Measurements from ENCODE around the gene GRM7.

GRM7 gene

DNA sequence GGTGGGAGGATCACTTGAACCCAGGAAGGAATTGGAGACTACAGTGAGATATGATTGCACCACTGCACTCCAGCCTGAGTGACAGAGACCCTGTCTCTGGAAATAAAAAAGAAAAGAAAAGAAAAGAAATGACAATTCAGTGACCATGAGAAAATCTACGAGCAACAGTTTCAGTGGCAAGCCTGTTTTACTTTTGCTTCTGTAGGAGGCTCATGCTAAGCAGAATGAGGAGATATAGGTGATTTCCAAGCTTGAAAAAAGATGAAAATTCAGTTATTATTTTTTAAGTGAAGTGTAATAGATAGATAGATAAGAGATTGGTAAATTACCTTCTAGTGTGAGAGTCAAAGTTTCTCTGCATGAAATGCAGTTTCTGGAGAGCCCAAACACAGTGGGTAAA, 651.1 kb downstream of the GRM7 start:
- DNase-seq: no peak

DNA sequence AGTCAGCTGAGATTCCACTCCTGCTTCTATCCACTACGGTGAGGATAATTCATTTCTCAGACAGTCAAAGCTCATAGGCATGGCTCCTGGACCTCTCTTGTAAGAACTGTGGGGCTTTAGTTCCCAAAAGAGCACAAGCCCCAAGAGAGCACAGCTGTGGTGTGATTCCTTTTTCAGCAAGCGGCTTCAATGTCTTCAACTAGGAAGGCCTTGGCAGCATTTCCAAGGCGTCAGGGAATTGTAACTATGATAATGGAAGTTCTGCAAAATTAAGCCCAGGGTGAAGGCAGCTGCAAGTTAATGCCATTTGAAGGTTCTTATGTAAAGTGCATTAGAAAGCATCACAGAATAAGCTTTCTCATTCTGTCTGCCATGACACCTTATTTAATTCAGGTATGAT, 657.1 kb downstream of the GRM7 start:
- no peak for DNase-seq

DNA sequence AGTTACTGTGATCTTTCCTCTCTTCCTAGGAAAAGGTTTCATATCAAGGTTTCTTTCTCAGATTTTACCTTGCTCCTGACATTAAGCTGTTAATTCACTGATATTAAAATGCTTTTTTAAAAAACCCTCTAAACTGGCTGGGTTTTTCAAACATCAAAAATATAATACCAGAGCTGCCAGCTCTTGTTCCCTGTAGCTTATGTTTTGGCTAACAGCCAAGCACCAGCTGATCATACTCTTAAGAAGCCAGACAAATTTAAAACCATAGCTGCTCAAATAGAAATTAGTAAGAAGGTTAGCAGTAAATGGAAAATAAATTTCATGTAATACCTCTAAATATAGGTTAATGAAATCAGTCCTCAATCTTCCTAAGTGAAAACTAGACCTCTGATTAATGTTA, 657.5 kb downstream of the GRM7 start:
- DNase-seq: no peak

DNA sequence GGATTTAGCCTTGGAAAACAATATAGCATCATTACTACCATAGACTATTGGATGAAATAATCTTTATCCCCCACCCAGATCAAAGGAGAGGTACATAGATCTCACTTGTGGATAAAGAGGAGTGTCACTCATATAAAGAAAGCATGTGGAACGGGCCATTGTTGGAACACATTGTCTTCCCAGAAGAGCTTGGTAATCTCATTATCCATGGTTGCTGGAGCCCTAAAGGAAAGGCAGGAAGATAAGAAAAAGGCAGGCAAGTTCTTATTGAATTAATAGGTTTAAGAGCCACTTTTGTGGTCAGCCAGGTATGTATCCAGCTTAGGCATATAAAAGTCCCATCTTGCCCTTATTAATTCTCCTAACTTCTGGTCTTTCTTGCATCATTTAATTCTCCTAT, 659.1 kb downstream of the GRM7 start:
- DNase-seq: no peak

DNA sequence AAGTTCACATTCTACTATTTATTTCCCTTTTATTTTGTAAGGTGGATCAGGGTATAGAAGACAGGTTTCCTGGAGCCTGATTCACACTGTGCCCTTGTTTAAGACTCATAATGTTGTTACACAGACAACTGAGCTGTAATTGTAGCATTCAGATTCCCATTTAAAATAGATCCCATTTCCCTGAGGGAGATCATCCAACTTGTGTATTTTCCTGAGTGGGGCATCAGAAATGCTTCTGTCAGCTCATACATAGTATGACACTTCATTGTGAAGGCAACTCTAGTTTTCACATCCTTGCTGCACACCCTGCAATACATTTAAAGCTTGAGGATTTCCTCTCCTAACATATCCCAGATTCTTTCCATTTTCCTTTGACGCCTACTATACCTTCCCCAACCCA, 659.7 kb downstream of the GRM7 start:
- DNase-seq: no peak

DNA sequence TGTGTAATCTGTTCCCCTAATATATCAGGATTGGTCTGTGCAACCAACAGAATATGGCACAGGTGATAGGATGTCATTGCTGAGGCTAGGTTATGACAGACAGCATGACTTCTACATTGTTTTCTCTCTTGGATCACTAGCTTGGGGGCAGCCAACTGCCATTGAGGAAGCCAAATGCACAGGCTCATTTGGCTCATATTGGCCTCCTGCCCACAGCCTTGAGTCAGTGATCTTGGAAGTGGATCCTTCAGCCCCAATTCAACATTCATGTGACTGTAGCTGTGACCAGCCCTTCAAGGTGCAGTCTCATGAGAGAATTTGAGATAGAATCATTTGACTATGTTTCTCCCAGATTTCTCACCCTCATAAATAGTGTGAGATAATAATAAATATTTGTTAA, 675.6 kb downstream of the GRM7 start:
- DNase-seq: no peak

DNA sequence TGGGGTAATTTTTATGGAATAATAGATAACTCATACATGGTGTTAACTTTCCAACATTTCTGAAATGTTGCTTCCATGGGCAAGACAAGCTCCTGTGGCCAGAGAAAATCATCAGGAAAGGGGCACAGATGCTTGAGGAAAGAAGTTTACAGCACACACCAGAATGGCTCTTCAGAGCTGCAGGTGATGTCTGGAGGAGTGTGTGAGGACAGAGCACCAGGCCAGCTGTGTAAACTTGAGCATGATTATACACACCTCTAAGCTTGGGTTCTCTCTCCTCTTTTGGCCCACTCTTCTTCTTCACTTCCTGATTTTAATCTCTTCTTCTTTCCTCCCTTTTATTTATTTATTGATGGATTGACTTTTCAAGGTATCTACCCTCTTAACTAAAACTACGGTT, 676.0 kb downstream of the GRM7 start:
- no peak for DNase-seq

DNA sequence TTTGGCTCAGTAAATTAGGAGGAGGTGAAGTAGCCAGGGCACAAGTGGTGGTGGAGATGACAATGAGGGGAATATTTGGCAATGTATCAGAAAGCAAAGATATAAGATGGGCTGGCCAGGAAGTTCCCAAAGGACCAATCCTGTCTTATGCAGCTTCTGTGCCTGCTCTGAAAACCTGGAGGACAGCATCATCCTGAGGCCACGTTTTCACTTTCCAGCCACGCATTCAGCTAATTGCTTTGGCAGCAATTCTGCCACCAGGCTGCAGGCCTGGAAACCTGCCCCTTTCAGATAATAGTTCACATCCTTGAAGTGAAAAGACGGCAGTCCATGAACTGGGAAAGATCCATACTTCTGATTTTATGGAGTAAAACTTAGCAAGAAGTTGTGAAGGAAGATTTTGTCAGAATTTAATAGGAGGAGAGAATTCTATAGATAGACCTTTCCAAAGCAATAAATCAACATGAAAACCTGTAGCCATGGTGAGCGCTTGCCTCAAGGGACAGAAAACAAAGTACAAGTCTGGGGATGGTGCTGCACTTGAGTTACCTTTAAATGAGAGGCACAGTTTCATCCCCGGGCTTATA, 682.5 kb downstream of the GRM7 start:
- no peak for DNase-seq

DNA sequence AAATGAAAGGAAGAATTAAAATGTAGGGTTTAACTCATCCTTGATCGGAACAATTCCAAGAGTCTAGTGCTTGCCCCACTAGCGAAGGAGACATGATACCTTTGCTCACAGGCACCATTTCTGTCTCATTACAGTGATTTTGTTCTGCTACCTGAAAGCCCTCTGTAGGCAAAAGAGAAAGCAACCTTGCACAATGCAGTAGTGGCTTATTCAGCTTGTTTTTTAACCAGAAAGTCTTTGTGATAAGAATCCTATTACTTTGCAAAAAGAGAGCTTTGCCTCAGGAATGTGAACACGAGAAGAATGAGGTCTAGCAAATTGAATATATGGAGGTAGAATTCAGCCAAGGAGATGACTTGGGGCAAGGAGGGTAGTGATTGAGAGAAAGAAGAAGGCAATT, 684.4 kb downstream of the GRM7 start:
- DNase-seq: no peak

DNA sequence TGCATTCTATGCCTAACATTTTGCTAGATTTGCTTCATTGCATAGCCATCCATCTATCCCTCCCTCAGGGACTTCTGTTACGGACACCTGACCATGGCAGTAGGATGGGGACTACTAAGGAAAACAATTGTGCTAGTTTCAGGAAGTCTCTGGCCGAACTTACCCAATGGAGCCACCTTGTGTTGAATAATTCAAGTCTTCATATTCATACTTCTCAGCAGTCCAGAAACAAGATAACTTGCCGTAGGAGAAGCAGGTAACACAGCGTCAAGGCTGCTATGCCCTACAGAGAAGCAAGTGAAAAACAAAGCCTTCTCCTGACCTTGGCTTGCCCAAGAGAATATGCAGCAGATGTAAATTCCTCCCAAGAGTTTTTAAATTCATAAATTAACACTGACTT, 685.3 kb downstream of the GRM7 start:
- no peak for DNase-seq

DNA sequence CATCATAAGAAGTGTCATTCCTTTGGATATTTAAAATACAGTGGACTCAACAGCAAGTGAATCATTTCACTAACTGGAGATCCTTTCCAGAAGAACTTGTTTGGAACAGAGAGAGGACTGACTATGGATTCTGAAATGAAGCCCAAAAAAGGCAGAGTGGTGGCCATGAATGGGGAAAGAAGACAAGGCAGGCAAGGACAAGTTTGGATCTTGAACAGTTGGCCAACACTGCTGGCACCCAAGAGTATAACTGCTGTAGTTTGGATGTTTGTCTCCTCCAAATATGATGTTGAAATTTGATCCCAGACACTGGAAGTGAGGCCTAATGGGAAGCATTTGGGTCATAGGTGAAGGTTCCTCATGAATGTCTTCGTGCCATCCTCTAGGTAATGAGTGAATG, 686.9 kb downstream of the GRM7 start:
- DNase-seq: no peak

DNA sequence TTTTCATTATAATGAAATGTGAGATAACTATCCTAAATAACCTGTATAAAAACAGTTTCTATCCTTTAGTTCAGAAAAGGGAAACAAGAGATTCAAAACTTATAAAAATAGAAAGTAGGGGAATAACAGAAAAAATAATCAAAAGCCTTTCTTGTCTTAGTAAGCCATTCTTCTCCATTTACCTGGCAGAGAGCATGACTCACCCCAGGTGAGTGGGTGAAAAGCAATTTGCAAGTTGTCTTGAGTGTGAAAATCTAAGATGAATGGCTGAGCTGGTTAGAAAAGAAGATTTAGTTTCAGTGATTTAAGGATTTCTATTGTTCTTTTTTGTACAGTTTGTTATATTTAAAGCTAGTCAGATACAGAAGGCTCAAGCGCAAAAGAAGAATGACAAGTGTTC, 702.0 kb downstream of the GRM7 start:
- DNase-seq: no peak

DNA sequence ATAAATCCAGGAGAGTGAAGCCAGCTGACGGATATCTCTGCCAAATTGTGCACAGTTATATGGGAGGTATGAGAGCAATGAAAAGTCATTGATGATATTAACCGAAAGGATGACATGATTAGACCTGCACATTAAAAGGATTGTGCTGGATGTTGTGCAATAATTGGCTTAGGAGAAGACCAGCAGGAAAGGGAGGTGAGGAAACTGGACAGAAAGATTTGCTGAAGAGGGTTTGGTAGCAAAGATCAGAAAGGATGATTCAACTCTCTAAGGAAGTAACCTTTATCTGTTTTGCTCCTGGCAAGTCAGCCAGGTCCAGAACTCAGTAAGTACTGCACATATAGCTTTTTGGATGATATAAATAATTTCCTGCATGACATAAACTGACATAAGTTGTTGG, 704.7 kb downstream of the GRM7 start:
- DNase-seq: no peak

DNA sequence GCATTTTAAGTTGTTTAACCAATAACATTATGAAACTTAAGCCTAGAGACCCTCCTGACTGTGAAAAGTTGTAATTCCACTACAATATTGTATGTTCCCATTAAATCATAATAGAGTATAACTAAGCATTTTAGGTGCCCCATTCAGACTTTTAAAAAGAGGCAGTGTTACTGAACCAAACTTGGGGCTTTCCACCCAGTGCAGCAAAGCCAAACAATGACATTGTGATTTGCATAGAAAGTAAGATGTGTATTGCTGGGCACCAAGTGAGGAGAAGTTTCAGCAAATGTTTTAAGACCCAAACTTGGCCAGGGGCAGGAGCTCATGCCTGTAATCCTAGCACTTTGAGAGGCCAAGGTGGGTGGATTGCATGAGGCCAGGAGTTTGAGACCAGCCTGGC, 706.2 kb downstream of the GRM7 start:
- DNase-seq: no peak

DNA sequence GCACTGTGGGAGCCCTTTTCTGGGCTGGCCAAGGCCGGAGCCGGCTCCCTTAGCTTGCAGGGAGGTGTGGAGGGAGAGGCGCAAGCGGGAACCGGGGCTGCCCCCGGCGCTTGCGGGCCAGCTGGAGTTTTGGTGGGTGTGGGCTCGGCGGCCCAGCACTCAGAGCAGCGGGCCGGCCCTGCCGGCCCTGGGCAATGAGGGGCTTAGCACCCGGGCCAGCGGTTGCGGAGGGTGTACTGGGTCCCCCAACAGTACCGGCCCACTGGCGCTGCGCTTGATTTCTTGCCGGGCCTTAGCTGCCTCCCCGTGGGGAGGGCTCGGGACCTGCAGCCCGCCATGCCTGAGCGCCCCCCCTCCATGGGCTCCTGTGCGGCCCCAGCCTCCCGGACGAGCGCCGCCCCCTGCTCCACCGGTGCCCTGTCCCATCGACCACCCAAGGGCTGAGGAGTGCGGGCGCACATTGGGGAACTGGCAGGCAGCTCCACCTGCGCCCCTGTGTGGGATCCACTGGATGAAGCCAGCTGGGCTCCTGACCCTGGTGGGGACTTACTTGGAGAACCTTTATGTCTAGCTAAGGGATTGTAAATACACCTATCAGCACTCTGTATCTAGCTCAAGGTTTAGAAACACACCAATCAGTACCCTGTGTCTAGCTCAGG, 707.7 kb downstream of the GRM7 start:
- no peak for DNase-seq

DNA sequence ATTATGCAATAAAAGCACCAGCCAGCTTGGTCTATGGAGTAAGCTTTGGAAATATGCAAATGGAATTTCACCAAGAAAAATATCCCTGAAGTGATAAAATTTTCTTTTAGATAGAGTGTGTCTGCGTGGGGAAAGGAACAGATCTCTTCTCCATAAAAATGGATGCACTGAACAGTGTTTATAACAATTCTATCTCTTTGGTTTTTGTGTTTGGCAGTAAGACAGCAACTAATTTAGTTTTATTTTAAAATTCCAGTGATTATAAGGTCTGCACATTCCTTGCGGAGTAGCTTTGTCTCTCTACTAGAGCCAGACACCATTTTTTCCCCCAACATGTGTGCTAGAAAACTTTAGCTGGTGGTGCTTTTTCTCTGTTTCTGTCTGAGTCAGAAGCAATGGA, 712.4 kb downstream of the GRM7 start:
- DNase-seq: no peak

DNA sequence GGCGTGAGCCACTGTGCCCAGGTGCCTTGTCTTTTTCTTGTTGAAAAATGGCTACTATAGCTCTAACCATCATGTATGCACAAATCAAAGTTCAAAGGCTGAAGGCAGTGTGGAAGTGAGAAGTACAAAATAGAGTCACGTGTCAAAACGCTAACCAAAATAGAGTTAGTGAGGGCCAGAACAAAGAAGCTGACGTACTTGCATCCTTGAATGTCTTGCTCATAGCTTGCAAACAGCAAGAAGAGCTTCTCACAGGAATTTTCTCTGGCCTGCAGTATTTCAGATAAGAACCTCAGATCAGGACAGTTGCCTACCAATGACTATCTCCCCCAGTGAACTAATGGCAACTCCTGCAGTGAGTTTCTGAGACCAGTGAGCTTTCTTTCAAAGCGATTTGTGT, 713.5 kb downstream of the GRM7 start:
- DNase-seq: no peak

DNA sequence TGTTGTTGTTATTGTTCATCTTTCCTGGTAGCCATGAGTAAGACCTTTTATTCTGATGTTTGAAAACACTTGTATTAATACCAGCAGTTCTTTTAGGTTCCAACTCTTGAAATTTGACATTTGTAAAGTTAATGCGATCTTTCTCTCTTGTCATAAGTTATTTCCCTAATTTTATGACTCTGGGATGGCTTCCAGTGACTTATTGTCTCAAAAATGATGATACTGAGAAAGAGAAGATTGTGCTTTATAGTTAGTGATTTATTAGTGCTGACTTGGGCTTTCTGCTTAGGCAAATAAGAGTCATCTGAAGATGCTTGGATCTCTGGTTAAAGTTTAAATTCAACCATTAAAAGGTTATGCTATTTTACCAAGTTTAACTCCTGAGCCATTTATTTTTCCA, 715.2 kb downstream of the GRM7 start:
- no peak for DNase-seq

DNA sequence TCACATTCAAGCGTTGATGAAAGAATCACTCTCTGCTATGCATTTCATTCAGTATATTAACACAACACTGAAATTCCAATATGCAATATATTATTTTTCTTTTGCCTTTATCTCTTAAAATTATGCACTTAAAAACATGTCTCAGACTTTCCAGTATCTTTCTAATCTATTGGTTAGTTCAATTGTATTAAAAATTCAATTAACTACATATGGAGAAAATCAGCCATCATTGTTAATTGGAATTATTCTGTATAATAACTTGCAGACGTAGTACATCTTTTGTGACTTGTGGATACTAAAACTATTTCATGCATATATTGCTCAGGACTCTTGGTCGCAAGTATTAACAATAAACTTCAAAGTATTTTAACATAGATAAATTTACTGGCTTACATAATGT, 715.6 kb downstream of the GRM7 start:
- DNase-seq: no peak

DNA sequence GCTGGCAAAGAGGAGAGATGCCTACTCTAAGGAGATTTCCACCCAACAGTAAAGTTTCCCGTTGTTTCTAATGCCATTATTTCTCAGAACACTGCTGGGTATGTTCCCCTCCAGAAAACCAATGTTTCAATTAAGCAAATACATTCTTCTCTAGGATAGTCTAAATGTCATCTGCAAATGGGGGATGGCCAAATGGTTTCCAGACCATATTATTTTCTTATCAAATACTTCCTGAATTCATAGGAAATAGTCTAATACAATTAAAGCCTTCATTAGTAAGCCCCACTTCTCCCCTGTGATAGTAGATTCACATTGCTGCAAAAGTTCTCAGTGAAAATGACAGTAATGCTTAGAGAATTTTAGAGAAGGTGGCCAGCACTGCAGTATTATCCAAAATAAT, 716.6 kb downstream of the GRM7 start:
- no peak for DNase-seq

DNA sequence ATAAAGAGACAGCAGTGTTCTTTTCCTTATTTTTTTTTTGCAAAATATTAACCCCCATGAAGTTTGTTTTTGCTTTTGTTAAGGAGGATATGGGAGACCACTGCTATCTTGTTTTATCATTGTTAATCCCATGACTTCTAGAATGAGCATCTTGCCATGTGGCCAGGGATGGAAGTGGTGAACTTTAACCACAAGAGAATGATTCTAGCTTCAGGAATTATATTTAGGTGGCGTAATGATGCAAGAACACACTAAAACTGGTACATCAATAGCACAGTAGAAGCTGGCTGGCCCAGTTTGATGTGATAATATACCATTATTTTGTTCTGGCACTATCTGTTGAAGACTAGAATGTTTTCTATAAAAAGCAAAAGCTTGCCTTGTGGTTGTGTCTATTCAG, 720.9 kb downstream of the GRM7 start:
- no peak for DNase-seq

DNA sequence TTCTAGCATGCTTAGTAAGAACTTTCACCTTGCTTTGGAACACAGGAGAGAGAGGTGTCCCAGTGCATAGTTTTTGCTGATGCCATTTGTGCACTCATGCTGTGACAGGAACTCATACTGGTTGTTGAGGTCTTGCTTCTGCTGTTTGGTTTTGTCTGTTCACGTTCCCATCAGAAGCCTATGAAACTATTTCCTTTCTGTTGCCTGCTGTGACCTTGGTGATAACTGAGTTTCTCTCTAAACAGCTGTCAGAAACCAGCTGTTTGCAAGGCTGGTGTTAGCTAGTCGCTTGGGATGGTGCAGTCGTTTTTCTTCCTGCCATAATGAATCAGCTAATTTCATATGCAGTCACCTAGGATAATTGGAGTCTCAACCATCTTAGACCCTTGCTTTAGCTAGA, 724.1 kb downstream of the GRM7 start:
- no peak for DNase-seq

DNA sequence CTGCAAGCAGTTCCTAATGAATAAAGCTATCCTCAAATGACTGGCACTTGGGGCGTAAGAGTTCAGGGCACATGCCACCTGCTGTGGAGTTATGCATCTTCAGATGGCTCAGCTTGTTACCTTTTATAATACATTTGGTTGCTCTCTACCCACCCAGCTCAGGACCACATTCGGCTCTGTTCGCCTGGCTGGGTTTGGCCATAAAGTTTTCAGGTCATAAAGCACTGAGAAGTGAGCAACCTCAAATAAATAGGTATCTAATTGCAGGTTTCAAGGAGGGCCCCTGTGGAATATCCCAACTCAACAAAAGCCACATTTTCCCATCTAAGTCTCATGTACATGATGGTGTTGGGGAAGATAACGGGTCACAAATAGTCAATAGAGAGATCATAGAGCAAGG, 727.3 kb downstream of the GRM7 start:
- no peak for DNase-seq

DNA sequence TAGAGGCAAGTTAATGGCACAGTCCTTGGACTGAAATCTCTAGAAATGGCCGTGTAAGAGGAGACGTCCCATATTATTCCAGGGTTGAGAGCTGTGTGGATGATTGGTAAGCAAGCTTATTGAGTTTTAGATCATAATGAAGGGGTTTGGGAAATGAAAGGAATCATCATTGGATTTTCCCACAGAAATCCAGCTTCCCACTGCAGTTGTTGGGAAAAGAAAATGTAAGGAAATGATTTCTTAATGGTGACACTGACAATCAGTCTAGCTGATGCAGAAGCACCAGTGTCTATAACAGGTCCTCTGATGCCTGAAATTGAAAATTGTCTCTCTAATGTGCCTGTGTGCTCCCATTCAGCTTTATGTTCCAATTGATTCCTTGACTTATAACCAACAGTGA, 728.6 kb downstream of the GRM7 start:
- no peak for DNase-seq

DNA sequence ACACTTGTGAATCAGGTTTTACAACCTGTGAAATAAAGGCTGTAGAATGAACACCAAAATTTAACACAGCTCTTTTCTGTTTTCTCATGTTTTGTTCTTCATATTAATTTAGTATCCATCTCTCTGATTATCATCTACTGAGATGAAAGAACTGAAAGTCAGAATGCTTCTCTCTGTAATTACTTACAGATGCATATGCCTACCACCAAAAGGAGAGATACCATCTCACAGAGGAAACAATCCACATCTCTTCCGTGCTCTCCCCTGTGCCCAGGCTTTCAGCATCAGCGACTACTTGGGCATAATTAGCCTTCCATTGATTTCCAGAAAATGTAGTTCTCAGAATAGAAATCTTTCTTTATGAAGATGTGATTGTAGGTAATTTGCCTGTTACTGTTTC, 741.4 kb downstream of the GRM7 start:
- DNase-seq: no peak

DNA sequence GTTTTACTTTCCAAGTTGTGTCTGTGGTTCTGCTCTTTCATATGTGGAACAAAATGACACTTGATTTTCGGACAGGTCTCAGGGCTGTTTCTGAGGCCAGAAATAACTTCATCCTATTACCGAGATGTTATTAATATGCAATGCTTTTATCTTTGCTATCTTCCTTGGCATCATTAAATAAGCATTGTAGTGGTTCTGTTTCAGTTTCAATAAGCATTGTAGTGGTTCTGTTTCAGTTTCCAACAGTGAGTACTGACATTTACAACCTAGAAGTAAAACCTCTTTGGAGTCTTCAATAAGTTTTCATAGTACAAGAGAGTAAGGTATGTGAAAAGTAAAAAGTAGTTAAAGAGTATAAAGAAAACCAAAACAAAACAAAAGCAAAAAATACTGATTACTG, 746.2 kb downstream of the GRM7 start:
- no peak for DNase-seq

All from NCI-H526 treated with DMSO at 0.1 percent for 48 hours (cell line).